Thyroid gland (tissue), 4 donors: Measurements from ENCODE around the gene CACNA1H. TPM values are rescaled to one million over a fixed set of nuclear protein-coding genes. Genes with fewer than 3 reads are reported as not detected.
"Not testable (repeated sequence)": the region's sequence is repeated elsewhere in the genome, so short reads cannot be mapped to it uniquely, and the experiment has no call there.

Experiments
- DNase-seq, 2 donors: peaks; one replicate each; pipeline ENCODE4 v3.0.0-alpha.2; 2019
- H3K27ac ChIP-seq, 3 donors: fragments of 200-600 bp; sonication (generic); 1 replicate in 2 of 3; 2 replicates in 1 of 3; pipeline ENCODE4 v1.5.1; 2016 to 2019; ENCODE audit warnings: mild to moderate bottlenecking in 1 of 3, moderate library complexity in 1 of 3
- H3K27me3 ChIP-seq: fragments of 200-600 bp; sonication (generic); one replicate; pipeline ENCODE4 v1.5.1; 2019
- H3K36me3 ChIP-seq, 2 donors: fragments of 200-600 bp; sonication (generic); one replicate each; pipeline ENCODE4 v1.5.1; 2016 to 2019
- H3K4me1 ChIP-seq, 2 donors: fragments of 200-600 bp; sonication (generic); one replicate each; pipeline ENCODE4 v1.5.1; 2017 to 2019
- H3K4me3 ChIP-seq, 3 donors: fragments of 200-600 bp; sonication (generic); replicated peaks in 1 of 3; 1 replicate in 2 of 3; 2 replicates in 1 of 3; pipeline ENCODE4 v1.5.1; 2016; ENCODE audit warnings: mild to moderate bottlenecking in 1 of 3
- H3K9me3 ChIP-seq: fragments of 200-600 bp; sonication (generic); one replicate; pipeline ENCODE4 v1.5.1; 2017
- POLR2A ChIP-seq, 2 donors: fragments of 450-650 bp; IDR thresholded peaks; one replicate each; pipeline ENCODE4 v1.6.1; 2017; ENCODE audit warnings: antibody characterized with exemption in 2 of 2, mild to moderate bottlenecking in 2 of 2, moderate library complexity in 1 of 2
- WGBS, 2 donors: methylation state at CpG; one replicate each; pipeline ENCODE4 v1.1.5; 2017; 5-methylcytosine and 5-hydroxymethylcytosine counted together
- intact Hi-C: fragments of 100-400 bp; cut with DNase I; formaldehyde crosslinking; loops from one replicate; pipeline ENCODE4 v1.15.1; 2023
- total RNA-seq, 4 donors: library from RNA; depleted of rRNA; stranded (reverse); fragments of >200 nt; gene quantifications; one replicate each; pipeline ENCODE4 v1.2.3, GENCODE V29; 2016
- TF ChIP-seq, protein P1 (sequence below), 6 experiments: fragments of 200-600 bp in 3 of 6; fragments of 450-650 bp in 3 of 6; sonication (generic) in 3 of 6; IDR thresholded peaks; one replicate each; pipeline ENCODE4 v1.5.1; 2016 to 2019; ENCODE audit warnings: antibody characterized with exemption in 6 of 6, mild to moderate bottlenecking in 2 of 6, inconsistent platforms in 1 of 6, moderate library complexity in 1 of 6

The CACNA1H gene
- total RNA-seq, 4 donors from 2014 or later: 8.4 to 12.4 (median 9.3) TPM

DNA sequence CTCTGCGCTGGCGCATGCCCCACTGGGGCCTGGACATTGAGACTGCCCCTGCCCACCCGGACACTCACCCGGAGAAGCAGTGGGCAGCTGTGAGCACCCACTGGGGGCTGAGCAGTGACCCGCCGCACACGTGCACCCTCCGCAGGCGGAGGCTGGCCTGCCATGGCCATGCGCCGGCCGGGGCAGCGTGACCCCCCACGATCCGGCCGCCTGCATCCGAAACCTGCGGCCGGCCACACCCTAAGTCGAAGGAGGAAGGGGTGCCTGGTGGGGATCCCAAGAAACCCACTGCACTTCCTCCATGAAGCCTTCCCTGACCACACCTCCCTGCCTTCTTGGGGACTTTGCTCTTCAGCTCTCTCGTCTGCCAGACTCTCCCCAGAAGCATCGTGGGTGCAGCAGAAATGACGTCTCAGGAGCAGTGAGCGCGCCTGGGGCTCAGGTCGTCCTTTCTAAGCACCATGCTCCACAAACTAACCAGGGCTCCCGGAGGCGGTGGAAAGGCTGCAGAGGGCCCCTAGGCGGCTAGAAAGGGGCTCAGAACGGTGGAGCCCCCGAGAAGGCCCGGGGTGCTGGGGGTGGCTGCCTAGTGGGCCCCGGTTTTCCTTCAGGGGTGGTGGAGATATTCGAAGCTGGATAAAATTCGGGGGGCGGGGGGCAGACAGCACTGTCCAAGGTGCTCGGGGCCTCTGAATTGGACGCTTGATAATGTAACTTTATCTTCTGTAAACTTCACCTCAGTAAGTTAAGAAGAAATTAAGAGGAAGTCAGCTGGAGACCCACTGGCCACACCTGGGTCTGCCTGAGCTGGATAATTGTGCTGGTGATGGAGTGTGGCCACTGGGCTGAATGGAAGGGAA is 70.7 kb downstream of the CACNA1H start:
- no peaks in the 10 kb centered on the region for H3K36me3 ChIP-seq
- no peak for DNase-seq
- WGBS, 2 donors: 86 to 91% methylated on average over 18 to 31 of the region's 38 CpGs

DNA sequence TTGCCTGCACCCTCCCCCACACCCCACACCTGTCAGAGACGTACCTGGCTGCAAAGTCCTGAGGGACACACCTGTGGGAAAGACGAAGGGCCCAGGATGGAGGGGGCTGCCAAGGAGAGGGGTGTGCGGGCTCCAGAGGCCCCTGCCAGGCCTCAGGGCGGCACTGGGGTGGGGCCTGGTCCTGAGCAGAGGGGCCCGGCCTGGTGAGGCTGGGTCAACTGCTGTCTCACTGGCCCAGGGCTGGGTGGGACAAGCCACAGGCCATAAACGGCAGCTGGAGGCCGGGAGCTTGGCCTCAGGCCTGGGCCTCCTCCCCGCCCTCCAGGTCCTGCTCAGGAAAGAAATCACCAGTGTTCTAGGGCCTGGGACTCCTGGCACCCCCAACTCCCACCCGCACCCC is 71.7 kb downstream of the CACNA1H start:
- DNase-seq: no peak
- intact Hi-C loops: no loop called here
- no peak for TF ChIP-seq POLR2A (IDR thresholded peaks at IDR 0.05)
- TF ChIP-seq, protein P1, sequence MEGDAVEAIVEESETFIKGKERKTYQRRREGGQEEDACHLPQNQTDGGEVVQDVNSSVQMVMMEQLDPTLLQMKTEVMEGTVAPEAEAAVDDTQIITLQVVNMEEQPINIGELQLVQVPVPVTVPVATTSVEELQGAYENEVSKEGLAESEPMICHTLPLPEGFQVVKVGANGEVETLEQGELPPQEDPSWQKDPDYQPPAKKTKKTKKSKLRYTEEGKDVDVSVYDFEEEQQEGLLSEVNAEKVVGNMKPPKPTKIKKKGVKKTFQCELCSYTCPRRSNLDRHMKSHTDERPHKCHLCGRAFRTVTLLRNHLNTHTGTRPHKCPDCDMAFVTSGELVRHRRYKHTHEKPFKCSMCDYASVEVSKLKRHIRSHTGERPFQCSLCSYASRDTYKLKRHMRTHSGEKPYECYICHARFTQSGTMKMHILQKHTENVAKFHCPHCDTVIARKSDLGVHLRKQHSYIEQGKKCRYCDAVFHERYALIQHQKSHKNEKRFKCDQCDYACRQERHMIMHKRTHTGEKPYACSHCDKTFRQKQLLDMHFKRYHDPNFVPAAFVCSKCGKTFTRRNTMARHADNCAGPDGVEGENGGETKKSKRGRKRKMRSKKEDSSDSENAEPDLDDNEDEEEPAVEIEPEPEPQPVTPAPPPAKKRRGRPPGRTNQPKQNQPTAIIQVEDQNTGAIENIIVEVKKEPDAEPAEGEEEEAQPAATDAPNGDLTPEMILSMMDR (IDR thresholded peaks at IDR 0.05): no peak
- H3K36me3 ChIP-seq: no peaks in the 10 kb centered on the region
- WGBS, 2 donors: 61 to 70% methylated on average over 6 to 9 of the region's 9 CpGs
- no peaks in the 10 kb centered on the region for H3K27me3 ChIP-seq
- no peaks in the 10 kb centered on the region for H3K9me3 ChIP-seq
- no peak overlapping the region for H3K4me3 ChIP-seq
- no peak overlapping the region for H3K27ac ChIP-seq
- no peaks in the 10 kb centered on the region for H3K4me1 ChIP-seq

More for the DNA sequence above, 70.7 kb downstream of the CACNA1H start:
- TF ChIP-seq POLR2A (IDR thresholded peaks at IDR 0.05): no peak
- TF ChIP-seq, protein P1 (IDR thresholded peaks at IDR 0.05): no peak
- H3K4me3 ChIP-seq: no peak overlapping the region
- H3K27ac ChIP-seq: no peak overlapping the region
- no peaks in the 10 kb centered on the region for H3K4me1 ChIP-seq
- no peaks in the 10 kb centered on the region for H3K27me3 ChIP-seq
- H3K9me3 ChIP-seq: no peaks in the 10 kb centered on the region
- intact Hi-C loops: no loop called here

DNA sequence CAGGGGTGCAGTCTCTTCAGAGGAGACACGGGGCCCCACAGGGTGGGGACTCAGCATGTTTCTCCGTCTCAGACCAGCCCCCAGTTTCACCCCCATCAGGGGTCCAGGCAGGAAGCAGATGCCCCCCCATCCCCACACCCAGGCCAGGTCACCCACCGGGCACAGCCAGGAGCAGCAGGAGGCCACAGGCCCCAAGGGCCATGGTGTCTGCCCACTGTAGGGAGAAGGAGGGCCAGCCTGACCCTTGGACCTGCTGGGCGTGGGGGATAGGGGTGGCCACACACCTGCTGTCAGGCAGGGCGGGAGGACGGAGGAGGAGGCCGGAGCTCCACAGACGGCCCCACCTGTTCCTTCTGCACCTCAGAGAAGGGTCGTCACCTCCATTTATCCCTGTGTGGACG is 72.1 kb downstream of the CACNA1H start, which contains the start of gene TPSG1:
TPSG1 (minus strand) TSS at position 218 of the 401 bp plus-strand sequence; CDS start at position 202, 16 bp downstream.
- Histone ChIP-seq H3K36me3 (no peaks in the 10 kb centered on the region), H3K9me3 (no peaks in the 10 kb centered on the region), H3K27ac (no peak within 1 kb of the TSS), H3K4me3 (no peak within 1 kb of the TSS), H3K4me1 (no peaks in the 10 kb centered on the region), H3K27me3 (no peaks in the 10 kb centered on the region)
- WGBS, 2 donors: 62 to 73% methylated on average over 7 of the region's 10 CpGs
- TF ChIP-seq, protein P1 (IDR thresholded peaks at IDR 0.05): no peak
- no peak for TF ChIP-seq POLR2A (IDR thresholded peaks at IDR 0.05)
- no peak for DNase-seq
- intact Hi-C loops: no loop called here

DNA sequence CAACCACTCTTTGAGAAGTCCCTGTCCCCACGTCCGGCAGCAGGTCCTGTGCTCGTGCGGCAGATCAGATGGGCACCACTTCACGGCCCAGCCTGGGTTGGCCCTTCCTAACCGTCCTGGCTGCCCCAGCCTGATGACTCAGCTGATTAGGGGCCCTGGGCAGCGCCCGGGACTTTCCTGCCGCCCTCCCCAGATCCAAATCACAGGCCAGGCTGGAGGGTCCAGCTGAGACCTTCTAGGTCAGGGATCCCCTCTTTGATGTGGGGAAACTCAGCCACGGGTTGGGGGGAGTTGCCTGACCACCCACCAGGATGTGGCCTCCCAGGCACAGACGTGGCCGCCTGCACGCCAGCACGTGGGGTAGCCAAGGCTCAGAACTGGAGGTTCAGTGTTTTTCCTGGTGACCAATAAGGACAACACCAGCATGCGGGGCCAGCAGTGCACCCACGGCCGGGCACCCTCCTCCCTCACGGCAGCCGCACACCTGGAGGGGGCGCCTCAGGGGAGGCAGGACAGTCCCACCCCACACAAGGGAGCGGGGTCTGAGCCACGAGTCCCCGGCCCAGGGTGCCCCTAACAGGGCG is 72.9 kb downstream of the CACNA1H start:
- H3K4me3 ChIP-seq, intact Hi-C loops, DNase-seq, H3K27ac ChIP-seq, H3K9me3 ChIP-seq, H3K36me3 ChIP-seq, H3K4me1 ChIP-seq, H3K27me3 ChIP-seq: not testable (repeated sequence)
- WGBS, 2 donors: 16 to 20% methylated on average over 5 to 8 of the region's 24 CpGs

DNA sequence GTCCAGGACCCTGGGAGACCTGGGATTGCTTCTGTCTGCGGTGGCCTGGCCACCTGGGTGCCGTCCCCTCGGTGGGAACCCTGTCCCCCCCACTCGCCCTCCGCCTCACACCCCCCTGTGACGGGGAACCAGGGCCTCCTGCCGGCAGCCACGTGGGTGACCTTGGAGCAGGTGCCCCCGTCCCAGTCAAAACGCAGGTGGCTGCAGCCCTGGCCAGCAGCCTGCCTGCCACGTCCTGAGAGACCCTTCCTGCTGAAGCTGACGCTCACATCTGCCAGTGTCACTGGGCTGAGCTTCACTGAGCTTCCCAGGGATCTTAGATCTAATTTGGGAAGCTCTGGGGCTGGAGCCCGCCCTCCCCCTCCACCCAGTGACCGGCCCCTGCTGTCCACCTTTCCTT is 73.8 kb downstream of the CACNA1H start:
- H3K4me1 ChIP-seq, DNase-seq, H3K27me3 ChIP-seq, H3K27ac ChIP-seq, H3K4me3 ChIP-seq, H3K9me3 ChIP-seq, intact Hi-C loops, H3K36me3 ChIP-seq: not testable (repeated sequence)
- WGBS, 2 donors: 10% methylated on average over 2 of the region's 14 CpGs; no CpG with 5 or more reads in 1 of the 2 donors

DNA sequence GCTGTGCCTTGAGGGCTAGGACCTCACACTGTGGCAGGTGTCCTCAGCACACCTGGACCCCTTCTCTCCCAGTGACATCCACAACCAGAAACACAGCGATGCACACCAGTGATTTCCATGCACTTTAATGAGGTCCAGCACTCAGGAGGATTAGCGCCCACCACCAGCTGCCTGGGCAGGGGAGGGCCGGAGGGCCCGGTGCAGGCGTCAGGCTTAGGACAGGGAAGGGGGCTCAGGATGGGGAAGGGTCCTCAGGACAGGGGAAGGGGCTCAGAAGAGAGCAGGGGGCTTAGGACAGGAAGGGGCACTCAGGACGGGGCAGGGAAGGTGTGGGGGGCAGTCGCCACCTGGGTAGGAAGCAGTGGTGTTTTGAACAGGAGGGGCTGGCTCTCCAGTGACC is 75.3 kb downstream of the CACNA1H start:
- WGBS, 2 donors: 41 to 84% methylated on average over 3 to 5 of the region's 7 CpGs

DNA sequence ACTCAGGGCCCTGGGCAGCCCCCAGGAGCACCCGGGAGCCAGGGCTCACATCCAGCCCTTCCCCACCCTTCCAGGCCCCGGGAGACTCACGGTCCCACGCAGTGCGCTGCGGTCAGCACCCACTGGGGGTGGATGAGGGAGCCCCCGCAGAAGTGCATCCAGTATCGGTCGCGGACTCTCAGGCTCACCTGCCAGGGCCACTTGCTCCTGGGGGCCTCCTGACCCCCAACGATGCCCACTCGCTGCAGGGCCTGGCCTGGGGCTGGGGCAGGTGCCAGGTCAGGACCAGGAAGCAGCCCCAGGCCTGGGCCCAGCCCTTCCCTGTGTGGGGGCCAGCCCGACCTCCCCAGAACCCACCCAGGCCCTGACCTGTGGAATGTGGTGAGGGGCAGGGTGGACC is 76.6 kb downstream of the CACNA1H start:
- H3K36me3 ChIP-seq: not testable (repeated sequence)

More for the DNA sequence above, 75.3 kb downstream of the CACNA1H start:
- H3K4me1 ChIP-seq, DNase-seq, intact Hi-C loops, H3K27me3 ChIP-seq, H3K36me3 ChIP-seq, H3K9me3 ChIP-seq, H3K4me3 ChIP-seq, H3K27ac ChIP-seq: not testable (repeated sequence)

DNA sequence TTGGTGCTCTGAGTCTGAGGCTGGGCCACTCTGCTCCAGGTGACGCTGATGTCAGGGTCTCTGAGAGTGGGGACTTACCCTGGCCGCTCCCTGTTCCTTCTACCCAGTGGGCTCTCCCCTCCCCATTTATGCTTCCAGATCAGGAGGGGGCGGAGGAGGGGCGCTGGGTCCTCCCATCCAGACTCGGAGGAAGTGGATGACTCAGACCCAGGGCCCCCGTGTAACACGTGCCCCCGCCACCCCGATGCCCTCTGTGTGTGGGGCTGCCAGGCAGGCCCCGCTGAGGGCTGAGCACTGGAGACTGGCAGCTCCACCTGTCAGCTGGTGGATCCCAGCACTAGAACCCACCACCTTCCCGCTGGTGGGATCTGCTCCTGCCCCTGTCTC is 77.2 kb downstream of the CACNA1H start, which contains the start of gene TPSB2:
TPSB2 (minus strand) TSS at position 101 of the 387 bp plus-strand sequence. CDS start 233 bp downstream, outside the sequence.
- intact Hi-C loops, H3K9me3 ChIP-seq, H3K27ac ChIP-seq, H3K4me1 ChIP-seq, H3K36me3 ChIP-seq, DNase-seq, H3K27me3 ChIP-seq, H3K4me3 ChIP-seq: not testable (repeated sequence)
- no CpG with 5 or more reads among the region's 11 CpGs for WGBS, 2 donors

More for the DNA sequence above, 76.6 kb downstream of the CACNA1H start:
- H3K4me3 ChIP-seq, intact Hi-C loops, H3K27ac ChIP-seq, H3K27me3 ChIP-seq, H3K9me3 ChIP-seq, H3K4me1 ChIP-seq, DNase-seq: not testable (repeated sequence)
- 85% methylated on average over 4 of the region's 13 CpGs; no CpG with 5 or more reads in 1 of the 2 donors for WGBS, 2 donors

DNA sequence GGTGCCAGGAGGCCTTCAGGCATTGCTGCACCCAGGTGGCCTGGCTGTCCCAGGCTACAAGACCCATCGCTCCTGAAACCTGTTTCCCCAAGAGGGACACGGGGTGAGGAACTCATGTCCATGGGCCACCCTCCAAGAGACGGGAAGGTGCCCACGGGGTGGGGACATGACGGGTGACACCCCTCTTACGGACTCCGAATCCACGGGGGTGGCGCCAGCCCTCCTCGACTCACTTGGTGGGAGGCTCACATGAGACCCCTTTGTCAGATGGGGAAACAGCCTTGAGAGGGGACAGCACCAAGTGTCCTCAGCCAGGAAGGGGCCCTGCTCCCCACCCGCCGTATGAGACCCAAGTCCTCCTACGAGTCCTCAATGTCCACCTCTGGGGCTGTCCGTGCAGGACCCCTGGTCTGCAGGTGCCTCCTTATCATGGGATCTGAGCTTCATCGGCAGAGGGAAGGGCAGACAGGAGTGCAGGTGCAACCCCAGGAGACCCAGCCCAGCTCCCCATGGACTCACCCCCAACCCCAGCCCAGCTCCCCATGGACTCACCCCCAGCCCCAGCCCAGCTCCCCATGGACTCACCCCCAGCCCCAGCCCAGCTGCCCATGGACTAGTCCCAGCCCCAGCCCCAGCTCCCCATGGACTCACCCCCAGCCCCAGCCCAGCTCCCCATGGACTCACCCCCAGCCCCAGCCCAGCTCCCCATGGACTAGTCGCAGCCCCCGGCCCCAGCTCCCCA is 77.7 kb downstream of the CACNA1H start:
- not testable (repeated sequence) for DNase-seq, H3K9me3 ChIP-seq

More for the DNA sequence above, 77.7 kb downstream of the CACNA1H start:
- H3K36me3 ChIP-seq, intact Hi-C loops, H3K27me3 ChIP-seq, H3K4me3 ChIP-seq, H3K4me1 ChIP-seq, H3K27ac ChIP-seq: not testable (repeated sequence)
- WGBS, 2 donors: 58% methylated on average over 5 of the region's 17 CpGs; no CpG with 5 or more reads in 1 of the 2 donors
